HG02884 (cell line): Measurements from ENCODE around the gene RABGEF1.
"Not testable (repeated sequence)": the region's sequence is repeated elsewhere in the genome, so short reads cannot be mapped to it uniquely, and the experiment has no call there.

Source experiments
- ATAC-seq: cut with Tn5 transposase; IDR thresholded peaks from one replicate; pipeline ENCODE4 v1.9.1; 2021; ENCODE audit warnings: mild to moderate bottlenecking, moderate library complexity; ENCODE audit not compliant: unreplicated experiment

The RABGEF1 gene

DNA sequence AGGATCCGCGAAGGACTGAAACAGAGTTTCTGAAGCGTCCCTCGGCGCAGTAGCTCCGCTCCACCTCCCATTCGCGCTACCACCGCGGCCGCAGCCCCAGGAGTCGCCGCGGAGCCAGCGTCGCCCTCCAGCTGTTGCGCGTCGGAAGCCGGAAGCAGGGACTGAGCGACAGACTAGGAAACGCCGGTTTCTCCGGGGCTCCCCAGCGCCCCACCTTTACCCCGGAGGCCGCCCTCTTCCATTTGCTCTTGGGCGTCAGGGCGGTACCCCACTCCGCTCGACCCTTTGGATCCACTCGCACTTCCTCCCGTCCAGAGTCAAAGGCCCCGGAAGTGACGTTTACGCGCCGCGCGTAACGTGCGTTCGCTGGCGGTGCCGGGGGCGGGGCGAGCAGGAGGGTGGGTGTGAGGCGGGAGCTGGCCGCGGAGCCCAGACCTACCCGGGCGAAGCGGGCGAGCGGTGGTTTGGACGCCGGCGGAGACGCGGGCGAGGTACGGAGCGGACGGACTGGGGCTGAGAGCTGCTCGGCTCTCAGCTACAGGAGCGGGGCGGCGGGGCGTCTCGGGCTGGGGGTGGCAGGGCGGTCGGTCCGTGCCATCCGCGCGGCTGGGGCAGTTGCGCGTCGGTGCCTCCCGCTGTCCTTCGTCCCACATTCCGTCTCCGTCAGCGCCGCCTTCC lies at the start of gene RABGEF1:
Gene RABGEF1, plus strand, starts transcription at position 432 of the 678 bp plus-strand sequence. CDS start 31,167 bp downstream, outside the sequence.
- ATAC-seq = peak; percentile 76

- ATAC-seq = no peak
Observed at GRCh38 chr7:66693331-66693730, 47.2 kb upstream of the RABGEF1 start.

- ATAC-seq = no peak
Observed at GRCh38 chr7:66694286-66694685, 46.2 kb upstream of the RABGEF1 start.

- not testable (repeated sequence) for ATAC-seq
Observed at GRCh38 chr7:66695417-66695816, 45.1 kb upstream of the RABGEF1 start.

DNA sequence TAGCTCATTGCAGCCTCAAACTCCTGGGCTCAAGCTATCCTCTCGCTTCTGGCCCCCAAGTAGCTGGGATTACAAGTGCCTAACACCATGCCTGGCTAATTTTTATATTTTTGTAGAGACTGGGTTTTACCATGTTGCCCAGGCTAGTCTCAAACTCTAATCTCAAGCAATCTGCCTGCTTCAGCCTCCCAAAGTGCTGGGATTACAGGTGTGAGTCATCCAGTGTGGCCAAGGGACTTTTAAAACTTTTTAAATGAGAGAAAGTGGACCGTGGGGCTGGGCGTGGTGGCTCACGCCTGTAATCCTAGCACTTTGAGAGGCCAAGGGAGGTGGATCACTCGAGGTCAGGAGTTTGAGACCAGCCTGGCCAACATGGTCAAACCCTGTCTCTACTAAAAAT lies 44.4 kb upstream of the RABGEF1 start:
- not testable (repeated sequence) for ATAC-seq

GRCh38 chr7:66696774-66697191 lies 43.8 kb upstream of the RABGEF1 start:
- ATAC-seq = no peak

DNA sequence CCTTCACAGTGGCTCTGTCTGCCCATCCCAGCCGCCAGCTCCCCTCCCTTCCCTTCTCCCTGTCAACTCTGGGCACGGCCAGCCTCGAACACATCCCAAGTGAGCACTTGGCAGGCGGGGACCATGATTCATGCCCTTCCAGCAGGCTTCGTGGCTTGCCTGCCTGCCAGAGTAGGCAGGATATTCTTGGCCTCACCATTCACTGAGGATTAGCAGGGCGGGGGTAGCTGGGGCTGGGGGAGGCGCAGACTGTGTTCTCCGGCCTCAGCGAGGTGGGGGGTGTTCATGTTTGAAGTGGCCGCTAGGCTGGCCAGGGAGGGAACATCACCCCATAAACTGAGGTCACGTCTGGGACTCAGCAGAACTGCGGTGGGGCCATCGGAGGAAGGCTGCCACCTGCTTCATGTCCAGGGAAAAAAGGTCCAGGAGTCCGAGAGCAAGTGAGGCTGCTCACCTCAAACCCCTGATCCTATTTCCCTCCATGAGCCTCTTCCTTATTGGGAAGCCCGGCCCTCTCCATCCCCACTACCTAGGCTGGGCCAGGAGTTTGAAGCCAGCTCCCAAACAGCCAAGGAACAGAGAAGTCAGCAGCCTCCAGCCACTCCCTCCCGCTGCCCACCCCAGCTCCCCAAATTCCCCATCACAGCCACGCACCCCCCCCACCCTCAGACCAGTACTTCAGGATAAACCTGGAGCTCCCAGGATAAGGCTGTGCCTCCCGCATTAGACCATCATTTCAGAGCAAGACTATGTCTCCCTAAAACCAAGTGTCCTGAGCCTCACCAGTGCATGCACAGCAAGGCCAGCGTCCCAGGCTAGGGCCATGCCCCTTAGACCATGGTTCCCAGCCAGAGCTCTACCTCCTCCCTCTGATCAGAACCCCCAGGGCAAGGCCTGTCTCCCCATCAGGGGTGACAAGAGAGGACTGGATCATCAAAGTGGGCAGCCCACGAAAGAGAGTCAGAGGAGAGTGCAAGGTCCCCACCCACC lies 42.8 kb upstream of the RABGEF1 start:
- no peak for ATAC-seq

GRCh38 chr7:66698652-66699205 lies 41.8 kb upstream of the RABGEF1 start:
- ATAC-seq = no peak

DNA sequence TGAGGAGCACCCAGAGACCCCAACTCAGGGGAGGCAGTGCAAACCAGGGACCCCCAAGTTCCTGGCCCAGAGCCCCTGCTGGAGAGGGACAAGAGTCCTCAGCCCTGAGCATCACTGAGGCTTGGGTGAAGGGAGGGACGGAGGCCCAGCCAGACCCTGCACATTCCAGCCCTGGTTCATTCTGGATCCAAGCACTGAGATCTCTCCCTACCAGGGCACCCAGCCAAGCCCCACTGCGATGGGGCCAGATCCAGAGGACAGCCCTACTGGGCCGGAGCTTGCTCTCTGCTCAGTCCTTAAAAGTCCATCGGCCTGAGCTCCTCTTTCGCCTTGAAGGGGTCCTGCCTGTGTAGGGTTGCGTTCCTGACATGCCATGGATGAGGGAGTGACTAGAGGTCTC lies 40.5 kb upstream of the RABGEF1 start:
- no peak for ATAC-seq

DNA sequence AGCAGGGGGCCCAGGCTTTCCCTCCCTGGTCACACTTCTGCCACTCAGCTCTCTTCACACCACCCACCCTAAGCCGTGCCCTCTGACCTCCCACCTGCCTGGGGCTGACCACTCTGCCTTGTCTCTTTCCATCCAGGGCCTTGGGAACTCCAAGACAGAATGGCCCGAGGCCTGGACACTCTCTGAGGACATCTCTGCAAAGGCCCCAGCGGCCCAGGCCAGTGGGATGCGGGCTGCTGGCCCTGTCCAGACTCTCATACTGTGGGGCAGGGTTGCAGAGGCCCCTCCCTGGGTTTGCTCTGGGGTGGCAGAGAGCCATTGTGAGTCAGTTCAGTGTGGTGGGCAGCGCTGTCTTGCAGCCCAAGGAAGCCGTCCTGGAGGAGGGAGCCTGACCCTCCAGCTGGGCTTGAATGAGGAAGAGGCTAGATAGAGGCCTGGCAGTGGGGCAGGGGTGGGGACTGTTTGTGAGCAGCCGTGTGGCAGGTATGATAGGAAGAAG lies 39.9 kb upstream of the RABGEF1 start:
- ATAC-seq = no peak

DNA sequence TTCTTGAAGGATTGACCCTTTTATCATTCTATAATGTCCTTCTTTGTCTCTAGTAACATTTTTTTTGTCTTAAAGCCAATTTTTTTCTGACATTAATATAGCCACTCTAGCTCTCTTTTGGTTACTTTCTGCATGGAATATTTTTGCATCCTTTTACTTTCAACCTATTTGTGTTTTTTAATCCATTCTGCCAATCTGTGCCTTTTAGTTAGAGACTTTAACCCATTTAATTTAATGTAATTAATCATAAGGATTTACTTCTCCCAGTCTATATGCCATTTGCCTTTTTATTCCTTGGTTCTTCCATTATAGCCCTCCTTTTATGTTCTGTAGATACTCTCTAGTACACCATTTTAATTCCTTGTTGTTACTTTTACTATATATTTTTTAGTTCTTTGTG lies 32.7 kb upstream of the RABGEF1 start:
- no peak for ATAC-seq

DNA sequence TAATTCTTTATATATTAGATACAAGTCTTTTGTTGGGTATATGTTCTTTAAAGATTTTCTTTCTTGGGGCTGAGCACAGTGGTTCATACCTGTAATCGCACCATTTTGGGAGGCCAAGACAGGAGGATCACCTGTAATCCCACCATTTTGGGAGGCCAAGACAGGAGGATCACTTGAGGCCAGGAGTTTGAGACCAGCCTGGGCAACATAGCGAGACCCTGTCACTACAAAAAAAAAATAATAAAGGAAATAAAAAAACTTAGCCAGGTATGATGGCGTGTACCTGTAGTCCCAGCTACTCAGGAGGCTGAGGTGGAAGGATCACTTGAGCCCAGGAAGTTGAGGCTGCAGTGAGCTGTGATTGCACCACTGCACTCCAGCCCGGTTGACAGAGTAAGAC lies 29.8 kb upstream of the RABGEF1 start:
- not testable (repeated sequence) for ATAC-seq

GRCh38 chr7:66713687-66714086 lies 26.8 kb upstream of the RABGEF1 start:
- no peak for ATAC-seq

GRCh38 chr7:66716634-66717033 lies 23.9 kb upstream of the RABGEF1 start:
- not testable (repeated sequence) for ATAC-seq

- no peak for ATAC-seq
Observed at GRCh38 chr7:66720561-66720960, 20.0 kb upstream of the RABGEF1 start.

GRCh38 chr7:66725843-66726242 lies 14.7 kb upstream of the RABGEF1 start:
- no peak for ATAC-seq

DNA sequence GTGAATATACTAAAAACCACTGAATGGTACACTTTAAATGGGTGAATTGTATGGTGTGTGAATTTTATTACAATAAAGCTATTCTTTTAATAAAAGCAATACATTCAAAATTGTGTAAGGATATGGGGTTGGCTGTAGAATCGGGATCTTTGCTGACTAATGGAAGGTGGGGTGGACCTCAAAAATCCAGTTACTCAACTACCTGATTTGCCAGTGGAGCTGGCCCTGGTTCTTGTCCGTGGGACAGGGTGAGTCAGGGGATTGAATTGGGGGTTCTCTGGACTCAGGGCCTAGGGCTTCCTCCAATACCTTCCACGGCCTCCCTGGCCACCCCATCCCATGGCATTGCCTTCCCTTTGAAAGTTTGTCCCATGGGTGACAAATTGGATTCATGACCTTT lies 13.5 kb upstream of the RABGEF1 start:
- no peak for ATAC-seq

GRCh38 chr7:66728571-66728970 lies 12.0 kb upstream of the RABGEF1 start:
- ATAC-seq = no peak

- no peak for ATAC-seq
Observed at GRCh38 chr7:66729274-66729673, 11.3 kb upstream of the RABGEF1 start.

- no peak for ATAC-seq
Observed at GRCh38 chr7:66731986-66732385, 8.5 kb upstream of the RABGEF1 start.

DNA sequence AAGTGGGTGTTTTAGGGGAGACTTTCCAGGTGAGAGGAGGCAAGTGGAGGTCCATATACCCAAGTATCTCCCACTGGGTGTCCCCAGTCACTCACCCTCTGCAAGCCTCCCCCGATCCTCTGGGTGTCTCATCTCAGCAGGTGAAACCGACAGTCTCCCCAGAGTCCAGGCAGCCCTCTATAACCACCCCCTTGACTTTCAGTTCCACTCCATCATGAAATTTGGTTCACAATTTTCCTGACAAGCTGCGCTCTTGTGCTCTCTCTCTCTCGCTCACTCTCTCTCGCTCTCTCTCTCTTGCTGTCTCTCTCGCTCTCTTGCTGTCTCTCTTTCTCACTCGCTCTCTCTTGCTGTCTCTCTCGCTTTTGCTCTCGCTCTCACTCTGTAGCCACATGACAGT lies 8.1 kb upstream of the RABGEF1 start:
- ATAC-seq = peak; percentile 71
